Vagina (tissue), 2 donors: ENCODE measurements around the gene PSENEN.

ENCODE experiments used
- CTCF ChIP-seq, 3 experiments: fragments of 450-650 bp in 2 of 3; fragments of 200-600 bp in 1 of 3; sonication (generic) in 1 of 3; IDR thresholded peaks; one replicate each; pipeline ENCODE4 v1.5.1; 2017 to 2019; ENCODE audit warnings: antibody characterized with exemption in 3 of 3, mild to moderate bottlenecking in 2 of 3, moderate library complexity in 2 of 3
- POLR2A ChIP-seq, 2 donors: fragments of 450-650 bp; IDR thresholded peaks; one replicate each; pipeline ENCODE4 v1.6.1; 2017; ENCODE audit warnings: antibody characterized with exemption in 2 of 2, mild to moderate bottlenecking in 2 of 2, moderate library complexity in 2 of 2
- POLR2AphosphoS5 ChIP-seq, 2 donors: sonication (generic); formaldehyde crosslinking; IDR thresholded peaks; one replicate each; pipeline ENCODE4 v1.9.0; 2017; ENCODE audit warnings: antibody characterized with exemption in 2 of 2, mild to moderate bottlenecking in 2 of 2, low read depth in 1 of 2; ENCODE audit not compliant: insufficient read depth in 1 of 2

GRCh38 chr19:35715981-35716800 is 29.3 kb upstream of the PSENEN start:
- TF ChIP-seq CTCF (IDR thresholded peaks at IDR 0.05): no peak
- no peak for TF ChIP-seq POLR2A (IDR thresholded peaks at IDR 0.05)
- TF ChIP-seq POLR2AphosphoS5 (IDR thresholded peaks at IDR 0.05; ENCODE audit: insufficient read depth in 1 of 2, low read depth in 1 of 2): no peak
